GM19463 (cell line): ENCODE data around the gene GRM4.
"Not testable (repeated sequence)": the region's sequence is repeated elsewhere in the genome, so short reads cannot be mapped to it uniquely, and the experiment has no call there.

Experiments used
- ATAC-seq: cut with Tn5 transposase; IDR thresholded peaks from one replicate; pipeline ENCODE4 v1.9.1; 2021; ENCODE audit warnings: mild to moderate bottlenecking, moderate library complexity; ENCODE audit not compliant: unreplicated experiment

Gene GRM4

GRCh38 chr6:34146021-34146782 is at the start of gene GRM4:
Gene GRM4, minus strand, starts transcription at chr6:34146087. Its CDS starts 12,591 bp downstream, at chr6:34133496.
- no peak for ATAC-seq

- no peak for ATAC-seq
Measured at GRCh38 chr6:34194772-34195171, 48.9 kb upstream of the GRM4 start.

GRCh38 chr6:34190504-34191122 is 44.7 kb upstream of the GRM4 start:
- ATAC-seq = no peak

- ATAC-seq = no peak
Measured at GRCh38 chr6:34189806-34190503, 44.1 kb upstream of the GRM4 start.

- ATAC-seq = not testable (repeated sequence)
Measured at GRCh38 chr6:34184726-34185125, 38.8 kb upstream of the GRM4 start.

- ATAC-seq = no peak
Measured at GRCh38 chr6:34182751-34183531, 37.1 kb upstream of the GRM4 start.

- no peak for ATAC-seq
Measured at GRCh38 chr6:34181908-34182307, 36.0 kb upstream of the GRM4 start.

GRCh38 chr6:34179106-34179720 is 33.3 kb upstream of the GRM4 start:
- ATAC-seq = no peak

GRCh38 chr6:34178357-34179105 is 32.6 kb upstream of the GRM4 start:
- ATAC-seq = no peak

- no peak for ATAC-seq
Measured at GRCh38 chr6:34177181-34177591, 31.3 kb upstream of the GRM4 start.

GRCh38 chr6:34176261-34177031 is 30.6 kb upstream of the GRM4 start:
- ATAC-seq = no peak

GRCh38 chr6:34174846-34175399 is 29.0 kb upstream of the GRM4 start:
- ATAC-seq = no peak

GRCh38 chr6:34172961-34173775 is 27.3 kb upstream of the GRM4 start:
- ATAC-seq = no peak

- ATAC-seq = no peak
Measured at GRCh38 chr6:34170346-34170745, 24.5 kb upstream of the GRM4 start.

GRCh38 chr6:34169897-34170296 is 24.0 kb upstream of the GRM4 start:
- no peak for ATAC-seq

GRCh38 chr6:34161857-34162515 is 16.1 kb upstream of the GRM4 start:
- ATAC-seq = no peak

GRCh38 chr6:34159844-34160243 is 14.0 kb upstream of the GRM4 start:
- ATAC-seq = no peak

GRCh38 chr6:34158876-34159275 is 13.0 kb upstream of the GRM4 start:
- ATAC-seq = no peak
